Measurements from ENCODE around the gene IFIT1B. TPM values are rescaled to one million over a fixed set of nuclear protein-coding genes. Genes with fewer than 3 reads are reported as not detected.
"Not testable (repeated sequence)": the region's sequence is repeated elsewhere in the genome, so short reads cannot be mapped to it uniquely, and the experiment has no call there.

The IFIT1B gene
- total RNA-seq, 1 experiment from 2014 or later: not detected

DNA sequence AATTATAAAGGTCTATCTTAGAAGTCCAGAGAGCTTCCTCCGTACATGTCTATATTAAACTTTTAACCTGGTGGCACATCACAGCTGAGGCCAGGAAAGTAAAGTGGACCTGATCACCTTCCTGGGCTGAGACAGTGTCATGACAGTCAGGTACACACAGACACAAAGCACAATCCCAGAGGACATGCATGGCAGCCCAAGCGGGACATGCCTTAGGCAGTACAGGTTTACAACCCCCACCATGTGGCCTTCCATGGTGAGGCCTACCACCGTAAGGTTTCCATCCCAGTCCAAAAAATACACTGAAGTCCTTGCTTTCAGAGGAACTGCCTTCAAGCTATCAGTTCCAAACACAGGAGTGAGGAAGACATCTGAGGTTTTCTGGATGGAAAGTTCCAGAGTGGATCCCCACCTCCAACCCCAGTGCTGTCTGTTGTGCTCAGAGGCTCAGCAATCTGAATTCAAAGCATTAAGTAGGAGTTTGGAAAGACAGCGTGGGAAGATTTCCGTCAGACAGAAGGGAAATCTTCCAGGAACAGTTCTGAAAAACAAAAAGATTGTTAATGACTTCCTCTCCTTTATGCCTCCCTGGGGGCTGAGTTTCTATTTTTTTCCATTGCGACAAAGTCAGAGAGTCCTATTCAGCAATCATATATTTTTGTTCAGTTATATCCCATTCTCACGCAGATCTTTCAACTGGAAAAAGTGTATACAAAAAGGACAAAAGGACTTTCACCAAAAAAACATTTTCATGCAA lies 30.0 kb upstream of the IFIT1B start:
- H3K79me2 ChIP-seq (ENCODE audit: low read length): no peaks in the 10 kb centered on the region
- POLR2A ChIA-PET (ENCODE audit: unreplicated experiment): no interaction called here
- H3K27ac ChIP-seq (ENCODE audit: low read length): no peak overlapping the region
- H3K4me3 ChIP-seq (ENCODE audit: low read length): no peak overlapping the region
- H4K20me1 ChIP-seq (ENCODE audit: low read length): no peaks in the 10 kb centered on the region
- H3K9me2 ChIP-seq (replicated peaks; ENCODE audit: low read length): no peaks in the 10 kb centered on the region
- H3K9me3 ChIP-seq (ENCODE audit: low read length): no peaks in the 10 kb centered on the region
- H3K4me1 ChIP-seq (ENCODE audit: insufficient read depth, low read length): peaks cover 42% of the 10 kb centered on the region
- no peaks in the 10 kb centered on the region for H3K27me3 ChIP-seq (ENCODE audit: low read length)
- TF ChIP-seq EZH2phosphoT487 (IDR thresholded peaks at IDR 0.05; ENCODE audit: borderline replicate concordance, low read length) (no peak), EZH2 (IDR thresholded peaks at IDR 0.05; ENCODE audit: low read length, unreplicated experiment) (no peak)
- TF ChIP-seq, protein P1, sequence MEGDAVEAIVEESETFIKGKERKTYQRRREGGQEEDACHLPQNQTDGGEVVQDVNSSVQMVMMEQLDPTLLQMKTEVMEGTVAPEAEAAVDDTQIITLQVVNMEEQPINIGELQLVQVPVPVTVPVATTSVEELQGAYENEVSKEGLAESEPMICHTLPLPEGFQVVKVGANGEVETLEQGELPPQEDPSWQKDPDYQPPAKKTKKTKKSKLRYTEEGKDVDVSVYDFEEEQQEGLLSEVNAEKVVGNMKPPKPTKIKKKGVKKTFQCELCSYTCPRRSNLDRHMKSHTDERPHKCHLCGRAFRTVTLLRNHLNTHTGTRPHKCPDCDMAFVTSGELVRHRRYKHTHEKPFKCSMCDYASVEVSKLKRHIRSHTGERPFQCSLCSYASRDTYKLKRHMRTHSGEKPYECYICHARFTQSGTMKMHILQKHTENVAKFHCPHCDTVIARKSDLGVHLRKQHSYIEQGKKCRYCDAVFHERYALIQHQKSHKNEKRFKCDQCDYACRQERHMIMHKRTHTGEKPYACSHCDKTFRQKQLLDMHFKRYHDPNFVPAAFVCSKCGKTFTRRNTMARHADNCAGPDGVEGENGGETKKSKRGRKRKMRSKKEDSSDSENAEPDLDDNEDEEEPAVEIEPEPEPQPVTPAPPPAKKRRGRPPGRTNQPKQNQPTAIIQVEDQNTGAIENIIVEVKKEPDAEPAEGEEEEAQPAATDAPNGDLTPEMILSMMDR (conservative IDR thresholded peaks at IDR 0.05; ENCODE audit: low read depth, low read length): no peak
- no peak overlapping the region for H3K4me2 ChIP-seq (ENCODE audit: low read length)
- DNase-seq (no peak), ATAC-seq (no peak)
- CTCF ChIA-PET: no interaction called here
- peaks cover 5% of the 10 kb centered on the region for H3F3A ChIP-seq (ENCODE audit: low read length, unreplicated experiment)
- H2AFZ ChIP-seq (ENCODE audit: low read length): no peak overlapping the region
- intact Hi-C loops (cut with micrococcal nuclease): no loop called here
- no TSS peak for BruUV-seq (replicated peaks)
- no peak overlapping the region for H3K9ac ChIP-seq (ENCODE audit: low read length)
- no peaks in the 10 kb centered on the region for H3K36me3 ChIP-seq (ENCODE audit: low read depth, low read length)

DNA sequence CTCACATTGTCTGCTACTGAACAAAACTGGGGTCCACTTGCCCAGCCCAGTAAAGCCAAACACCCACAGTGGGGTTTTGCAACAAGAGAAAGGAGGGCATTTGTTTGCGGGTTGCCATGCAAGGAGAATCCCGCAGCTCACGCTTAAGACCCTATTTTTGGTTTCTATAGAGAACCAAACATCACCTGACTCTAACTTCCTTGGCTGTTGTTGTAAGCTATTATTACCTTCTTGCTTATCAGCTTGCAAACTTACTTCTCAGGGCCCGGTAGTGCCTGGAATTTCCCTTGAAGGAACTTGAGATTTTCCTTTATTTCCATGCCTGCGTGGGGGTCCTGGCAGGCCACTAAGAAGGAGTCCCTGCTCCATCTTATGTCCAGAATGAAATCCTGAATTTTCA lies 29.4 kb upstream of the IFIT1B start:
- Histone ChIP-seq H3K4me2 (ENCODE audit: low read length) (no peak overlapping the region), H2AFZ (ENCODE audit: low read length) (no peak overlapping the region), H3K9me2 (replicated peaks; ENCODE audit: low read length) (no peaks in the 10 kb centered on the region), H3K27ac (ENCODE audit: low read length) (no peak overlapping the region), H3K27me3 (ENCODE audit: low read length) (no peaks in the 10 kb centered on the region), H3K9me3 (ENCODE audit: low read length) (no peaks in the 10 kb centered on the region), H3K4me1 (ENCODE audit: insufficient read depth, low read length) (peaks cover 48% of the 10 kb centered on the region), H3K9ac (ENCODE audit: low read length) (no peak overlapping the region), H3F3A (ENCODE audit: low read length, unreplicated experiment) (peaks cover 6% of the 10 kb centered on the region), H3K79me2 (ENCODE audit: low read length) (no peaks in the 10 kb centered on the region), H4K20me1 (ENCODE audit: low read length) (no peaks in the 10 kb centered on the region), H3K36me3 (ENCODE audit: low read depth, low read length) (no peaks in the 10 kb centered on the region), H3K4me3 (ENCODE audit: low read length) (no peak overlapping the region)
- BruUV-seq (replicated peaks): no TSS peak
- ATAC-seq (no peak), DNase-seq (no peak)
- ChIA-PET CTCF (no interaction called here), POLR2A (ENCODE audit: unreplicated experiment) (no interaction called here)
- intact Hi-C loops (cut with micrococcal nuclease): no loop called here
- TF ChIP-seq EZH2phosphoT487 (IDR thresholded peaks at IDR 0.05; ENCODE audit: borderline replicate concordance, low read length) (no peak), EZH2 (IDR thresholded peaks at IDR 0.05; ENCODE audit: low read length, unreplicated experiment) (no peak)
- TF ChIP-seq, protein P1 (conservative IDR thresholded peaks at IDR 0.05; ENCODE audit: low read depth, low read length): no peak

DNA sequence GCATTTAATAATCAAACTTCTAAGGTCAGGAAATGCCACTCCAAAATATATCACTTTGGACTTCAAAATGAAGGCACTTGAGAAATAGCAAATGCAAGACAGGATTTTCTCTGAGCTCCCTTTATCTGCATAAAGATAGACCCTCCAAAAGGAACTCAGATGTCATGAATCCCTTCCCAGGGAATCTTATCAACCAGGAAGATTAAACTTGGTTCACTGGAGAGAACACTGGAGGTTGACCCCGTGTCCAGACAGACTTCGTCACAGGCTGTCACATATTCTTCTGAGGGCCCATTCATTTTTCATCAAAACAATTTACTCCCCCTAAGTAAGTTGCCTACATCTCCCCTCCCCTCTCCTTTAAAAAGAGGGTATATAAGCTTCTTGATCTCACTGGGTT lies 28.9 kb upstream of the IFIT1B start:
- POLR2A ChIA-PET (ENCODE audit: unreplicated experiment): no interaction called here
- CTCF ChIA-PET: no interaction called here
- Histone ChIP-seq H3K27ac (ENCODE audit: low read length) (no peak overlapping the region), H3K4me2 (ENCODE audit: low read length) (no peak overlapping the region), H2AFZ (ENCODE audit: low read length) (no peak overlapping the region), H4K20me1 (ENCODE audit: low read length) (no peaks in the 10 kb centered on the region), H3F3A (ENCODE audit: low read length, unreplicated experiment) (peaks cover 6% of the 10 kb centered on the region), H3K4me1 (ENCODE audit: insufficient read depth, low read length) (peaks cover 48% of the 10 kb centered on the region), H3K79me2 (ENCODE audit: low read length) (no peaks in the 10 kb centered on the region), H3K9me2 (replicated peaks; ENCODE audit: low read length) (no peaks in the 10 kb centered on the region), H3K9ac (ENCODE audit: low read length) (no peak overlapping the region), H3K27me3 (ENCODE audit: low read length) (no peaks in the 10 kb centered on the region), H3K9me3 (ENCODE audit: low read length) (no peaks in the 10 kb centered on the region), H3K36me3 (ENCODE audit: low read depth, low read length) (no peaks in the 10 kb centered on the region), H3K4me3 (ENCODE audit: low read length) (no peak overlapping the region)
- no peak for DNase-seq
- ATAC-seq: no peak
- BruUV-seq (replicated peaks): no TSS peak
- intact Hi-C loops (cut with micrococcal nuclease): no loop called here
- TF ChIP-seq EZH2 (IDR thresholded peaks at IDR 0.05; ENCODE audit: low read length, unreplicated experiment) (no peak), EZH2phosphoT487 (IDR thresholded peaks at IDR 0.05; ENCODE audit: borderline replicate concordance, low read length) (no peak)
- TF ChIP-seq, protein P1 (conservative IDR thresholded peaks at IDR 0.05; ENCODE audit: low read depth, low read length): no peak

DNA sequence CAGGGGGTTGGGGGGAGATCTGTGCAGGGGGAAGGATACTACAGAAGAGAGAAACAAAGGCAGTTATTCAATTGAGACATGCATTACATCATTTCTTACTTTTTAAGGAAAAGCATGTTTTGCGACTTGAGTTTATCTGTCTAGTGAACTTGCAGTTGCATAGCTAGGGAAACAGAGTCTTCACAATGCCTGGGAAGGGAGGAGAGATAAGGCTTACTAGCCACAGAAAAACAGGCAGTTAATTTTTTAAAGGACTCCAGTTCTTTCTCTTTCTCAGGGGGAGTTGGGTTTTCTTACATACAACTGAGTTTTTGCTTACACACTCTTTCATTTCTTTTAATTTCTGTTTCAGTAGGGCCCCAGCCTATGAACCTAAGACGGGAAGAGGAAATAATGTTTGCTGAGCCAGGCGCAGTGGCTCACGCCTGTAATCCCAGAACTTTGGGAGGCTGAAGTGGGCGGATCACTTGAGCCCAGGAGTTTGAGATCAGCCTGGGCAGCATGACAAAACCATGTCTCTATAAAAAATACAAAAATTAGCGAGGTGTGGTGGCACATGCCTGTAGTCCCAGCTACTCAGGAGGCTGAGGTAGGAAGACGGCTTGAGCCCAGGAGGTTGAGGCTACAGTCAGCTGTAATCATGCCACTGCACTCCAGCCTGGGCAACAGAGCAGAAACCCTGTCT lies 27.1 kb upstream of the IFIT1B start:
- DNase-seq (peak; percentile 16), ATAC-seq (peak; percentile 21)
- BruUV-seq (replicated peaks); H3K4me3 ChIP-seq (ENCODE audit: low read length); H3K27me3 ChIP-seq (ENCODE audit: low read length); H3K9me3 ChIP-seq (ENCODE audit: low read length); POLR2A ChIA-PET (ENCODE audit: unreplicated experiment); H3K9me2 ChIP-seq (replicated peaks; ENCODE audit: low read length); H3K79me2 ChIP-seq (ENCODE audit: low read length); H2AFZ ChIP-seq (ENCODE audit: low read length); H3F3A ChIP-seq (ENCODE audit: low read length, unreplicated experiment); H3K36me3 ChIP-seq (ENCODE audit: low read depth, low read length); H4K20me1 ChIP-seq (ENCODE audit: low read length): not testable (repeated sequence)
- intact Hi-C loops (cut with micrococcal nuclease): loop anchor here (5.0 kb wide), 1 partner anchor 73 kb away; no protein-coding TSS in a partner anchor
- Histone ChIP-seq H3K4me2 (ENCODE audit: low read length) (peak overlapping the region; percentile 62), H3K9ac (ENCODE audit: low read length) (peak overlapping the region; percentile 18), H3K4me1 (ENCODE audit: insufficient read depth, low read length) (peaks cover 54% of the 10 kb centered on the region), H3K27ac (ENCODE audit: low read length) (peak overlapping the region; percentile 87)
- CTCF ChIA-PET: interaction anchor here (0.6 kb wide), 1 partner anchor 67 kb away, joined by 3 read pairs; no protein-coding TSS in a partner anchor
